HG03064 (cell line): ENCODE data around the gene SEL1L3.

Experiments
- ATAC-seq: cut with Tn5 transposase; IDR thresholded peaks from one replicate; pipeline ENCODE4 v1.9.1; 2021; ENCODE audit warnings: low read depth; ENCODE audit not compliant: unreplicated experiment

Gene SEL1L3

DNA sequence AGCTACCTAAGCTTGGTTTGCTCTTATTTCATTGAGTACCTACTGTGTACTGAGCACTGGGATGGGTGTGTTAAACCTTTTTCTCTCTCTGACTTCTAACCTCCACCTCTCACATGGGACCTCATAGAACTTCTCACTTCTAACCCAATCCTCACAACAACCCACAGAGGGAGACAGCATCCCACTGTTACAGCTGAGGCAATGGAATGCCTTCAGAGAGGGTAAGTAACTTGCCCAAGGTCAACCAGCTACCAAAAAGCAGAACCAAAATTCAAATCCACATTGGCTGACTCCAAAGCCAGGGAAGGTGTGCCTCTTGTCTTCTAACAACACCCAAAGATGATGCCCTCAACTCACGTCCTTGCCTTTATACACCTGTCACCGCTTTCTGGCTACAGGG is 5.4 kb downstream of the SEL1L3 start:
- ATAC-seq = no peak

DNA sequence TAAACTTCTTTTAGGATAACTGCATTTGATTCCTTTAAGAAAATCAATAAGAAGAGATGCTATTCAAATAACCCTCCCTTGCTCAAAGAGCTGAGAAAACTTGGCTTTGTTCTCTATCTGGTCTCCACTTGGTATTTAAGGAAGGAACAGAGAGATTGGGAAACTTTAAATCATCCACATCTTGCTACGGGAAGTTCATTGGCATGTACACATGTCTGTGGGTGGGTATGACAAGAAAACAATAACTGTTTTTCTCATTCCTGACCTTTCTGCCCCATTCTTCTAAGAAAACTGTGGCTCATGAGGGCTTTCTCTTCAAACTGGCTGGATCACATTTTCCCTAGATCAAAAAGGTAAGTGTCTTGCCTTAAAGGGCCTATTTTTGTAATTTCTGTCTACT is 6.0 kb downstream of the SEL1L3 start:
- ATAC-seq = no peak

DNA sequence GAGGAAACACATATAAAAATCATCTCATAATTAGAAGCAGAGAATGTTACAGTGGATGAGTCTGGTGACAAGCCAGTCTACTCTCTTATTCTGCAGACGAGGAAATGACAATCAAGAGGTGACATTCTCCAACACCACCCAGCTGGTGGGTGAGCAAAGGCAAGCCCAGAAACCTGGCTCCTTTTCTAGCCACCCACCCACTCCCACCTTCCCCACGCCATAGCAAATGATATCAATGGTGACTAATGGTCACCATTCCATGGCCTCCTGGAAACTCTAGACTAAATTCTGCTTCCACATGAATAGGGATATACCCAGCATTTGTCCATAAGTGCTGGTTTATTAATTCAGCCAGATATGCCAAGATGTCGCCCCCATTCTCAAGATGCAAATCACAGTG is 10.7 kb downstream of the SEL1L3 start:
- no peak for ATAC-seq

GRCh38 chr4:25847329-25847728 is 15.5 kb downstream of the SEL1L3 start:
- ATAC-seq = no peak

DNA sequence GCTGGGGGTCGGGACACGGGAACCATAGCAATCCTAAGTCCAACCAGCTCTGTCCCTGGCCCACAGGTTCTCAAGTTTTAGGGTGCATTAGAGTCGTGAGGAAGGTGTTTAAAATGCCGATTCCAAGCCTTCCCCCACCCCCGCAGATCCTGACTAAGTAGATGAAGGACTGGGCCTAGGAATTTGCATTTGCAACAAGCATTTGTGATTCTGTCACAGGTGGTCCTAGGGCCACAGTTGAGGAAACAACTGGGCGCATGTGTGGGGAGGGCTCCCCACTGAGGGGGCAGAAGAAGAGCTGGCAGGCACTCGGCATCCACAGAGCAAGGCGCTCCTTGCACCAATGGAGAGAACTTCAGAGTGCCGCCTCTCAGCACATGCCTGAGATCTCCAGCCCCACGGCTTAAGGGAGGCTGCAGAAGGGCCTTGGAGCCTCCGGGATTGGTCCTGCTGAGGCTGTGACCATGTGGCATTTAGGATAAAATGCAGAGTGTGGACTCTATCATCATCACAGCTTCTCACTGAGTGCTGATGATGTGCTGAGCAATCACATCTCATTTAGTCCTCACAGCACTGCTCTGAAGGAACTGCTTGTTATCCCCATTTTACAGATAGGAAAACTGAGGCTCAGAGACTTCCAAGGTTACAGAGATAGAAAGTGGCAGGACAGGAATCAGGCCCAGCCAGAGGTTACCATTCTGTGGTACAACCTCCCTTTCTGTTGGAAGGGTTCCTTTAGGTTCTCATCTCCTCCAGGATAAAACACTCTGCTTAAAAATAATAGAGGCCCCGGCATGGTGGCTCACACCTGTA is 16.7 kb downstream of the SEL1L3 start:
- no peak for ATAC-seq

GRCh38 chr4:25844961-25845712 is 17.7 kb downstream of the SEL1L3 start:
- ATAC-seq = no peak

GRCh38 chr4:25843340-25844097 is 19.3 kb downstream of the SEL1L3 start:
- peak; percentile 55 for ATAC-seq

DNA sequence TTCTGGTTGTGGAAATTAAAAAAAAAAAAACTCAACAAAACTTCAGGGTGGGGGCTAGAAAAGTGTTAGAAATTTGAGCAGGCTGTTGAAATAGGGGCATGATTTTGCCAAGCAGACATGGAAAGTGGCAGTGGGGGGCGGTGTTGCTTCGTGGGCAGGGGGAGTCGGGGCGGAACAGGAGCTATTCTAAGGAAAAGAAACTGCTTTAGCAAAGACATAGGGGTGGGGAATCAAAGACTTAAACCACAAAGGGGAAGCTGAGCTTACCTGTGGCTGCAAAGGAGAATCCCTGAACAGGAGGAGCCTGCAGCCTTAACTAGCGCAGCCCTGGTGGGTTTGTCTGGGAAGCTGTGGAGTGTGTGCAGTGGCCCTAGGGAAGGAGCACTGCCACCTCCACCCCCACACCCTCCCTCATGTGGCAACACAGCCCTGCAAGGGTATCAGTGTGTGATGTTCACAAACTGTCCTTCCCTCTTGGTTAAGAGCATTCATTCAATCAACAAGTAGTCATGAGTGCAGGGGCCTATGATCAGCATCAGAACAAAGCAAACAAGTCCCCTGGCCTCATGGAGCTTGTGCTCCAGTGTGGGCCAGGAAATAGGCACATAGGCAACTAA is 20.5 kb downstream of the SEL1L3 start:
- peak; percentile 56 for ATAC-seq

DNA sequence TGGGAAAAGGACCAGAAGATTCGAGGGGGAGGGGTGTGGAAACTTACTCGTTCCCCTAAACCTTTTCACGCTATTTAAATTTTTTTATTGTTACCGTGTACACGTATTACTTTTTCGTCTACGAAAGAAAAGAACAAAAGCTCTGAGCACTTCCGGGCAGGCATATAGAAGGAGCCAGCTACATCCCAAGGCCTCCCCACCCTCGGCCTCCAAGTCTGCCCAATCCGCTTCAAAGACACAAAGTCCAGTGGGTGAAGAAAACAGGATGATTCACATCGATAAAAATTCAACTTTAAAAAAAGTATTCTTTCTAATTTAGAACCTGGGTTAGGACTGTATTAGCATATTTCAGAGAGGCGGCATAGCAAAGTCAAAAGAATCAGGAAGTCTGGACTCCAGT is 23.1 kb downstream of the SEL1L3 start:
- no peak for ATAC-seq

DNA sequence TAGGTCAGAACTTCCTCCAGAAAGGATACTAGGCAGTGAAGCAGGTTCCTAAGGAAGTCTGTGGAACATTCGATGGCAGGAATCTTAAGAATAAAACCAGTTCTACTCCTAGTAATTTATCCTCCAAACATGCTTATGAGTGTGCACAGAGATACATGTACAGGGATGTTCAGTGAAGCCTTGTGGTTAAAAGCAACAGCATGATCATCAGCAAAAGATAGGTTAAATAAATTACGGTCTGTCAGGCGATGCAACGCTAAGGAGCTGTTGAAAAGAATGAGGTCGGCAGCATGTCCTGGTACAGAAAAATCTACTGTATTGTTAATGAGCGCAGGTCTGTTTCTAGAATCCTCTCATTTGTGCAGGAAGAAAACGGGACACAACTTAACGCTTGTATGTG is 23.6 kb downstream of the SEL1L3 start:
- no peak for ATAC-seq

GRCh38 chr4:25838526-25838925 is 24.3 kb downstream of the SEL1L3 start:
- no peak for ATAC-seq

GRCh38 chr4:25837107-25837506 is 25.7 kb downstream of the SEL1L3 start:
- no peak for ATAC-seq

DNA sequence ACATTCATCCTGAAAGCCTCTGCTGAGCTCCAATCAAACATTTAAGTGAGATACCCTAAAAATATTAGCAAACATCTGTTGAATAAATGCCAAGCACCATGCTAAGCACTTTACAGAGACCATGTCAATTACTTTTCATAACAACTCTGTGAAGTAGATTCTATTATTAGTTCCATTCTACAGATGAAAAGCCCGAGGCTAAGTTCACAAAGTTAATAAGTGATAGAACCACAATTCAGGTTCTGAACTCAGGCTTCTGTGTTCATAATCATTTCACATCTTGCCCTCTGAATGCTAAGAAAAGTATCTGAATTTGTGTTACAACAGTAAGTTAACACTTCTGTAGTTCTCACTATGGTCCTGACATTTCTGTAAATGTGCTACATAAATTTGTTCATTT is 27.4 kb downstream of the SEL1L3 start:
- no peak for ATAC-seq

- no peak for ATAC-seq
Observed at GRCh38 chr4:25834411-25835107, 28.2 kb downstream of the SEL1L3 start.

- no peak for ATAC-seq
Observed at GRCh38 chr4:25830548-25830947, 32.2 kb downstream of the SEL1L3 start.

DNA sequence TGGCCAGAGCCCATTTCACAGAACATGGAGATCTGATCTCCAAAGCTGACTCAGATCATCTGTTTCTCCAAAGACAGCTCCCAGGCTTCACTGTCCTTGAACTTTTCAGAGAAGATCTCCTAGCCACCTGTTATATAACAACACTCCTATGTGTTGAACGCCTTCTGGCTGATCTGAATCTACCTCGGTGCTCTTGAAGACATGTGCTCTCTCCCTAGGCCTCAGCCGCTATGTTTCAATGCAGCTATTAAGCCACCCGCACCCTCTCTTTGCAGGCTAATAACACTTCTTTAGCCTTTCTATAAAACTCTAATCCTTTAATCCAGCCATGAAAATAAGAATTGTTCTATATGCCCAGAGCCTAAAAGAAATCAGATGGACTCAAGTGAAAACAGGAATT is 34.9 kb downstream of the SEL1L3 start:
- no peak for ATAC-seq

DNA sequence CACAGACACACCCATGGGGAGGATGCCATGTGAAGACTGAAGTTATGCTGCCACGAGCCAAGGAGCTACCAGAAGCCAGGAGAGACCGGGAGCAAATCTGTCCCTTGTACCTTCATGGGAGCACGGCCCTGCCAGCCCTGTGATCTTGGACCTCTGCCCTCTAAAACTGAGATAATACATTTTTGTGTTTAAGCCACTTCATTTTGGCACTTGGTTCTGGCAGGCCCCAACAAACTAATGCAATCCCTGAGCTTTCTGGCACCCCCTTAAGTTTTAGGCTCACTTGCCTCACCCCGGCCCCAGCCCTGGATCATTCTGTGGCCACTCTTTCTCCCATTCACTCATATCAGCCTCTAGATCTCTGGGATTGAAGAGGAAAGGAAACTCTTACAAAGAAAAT is 35.4 kb downstream of the SEL1L3 start:
- ATAC-seq = no peak

DNA sequence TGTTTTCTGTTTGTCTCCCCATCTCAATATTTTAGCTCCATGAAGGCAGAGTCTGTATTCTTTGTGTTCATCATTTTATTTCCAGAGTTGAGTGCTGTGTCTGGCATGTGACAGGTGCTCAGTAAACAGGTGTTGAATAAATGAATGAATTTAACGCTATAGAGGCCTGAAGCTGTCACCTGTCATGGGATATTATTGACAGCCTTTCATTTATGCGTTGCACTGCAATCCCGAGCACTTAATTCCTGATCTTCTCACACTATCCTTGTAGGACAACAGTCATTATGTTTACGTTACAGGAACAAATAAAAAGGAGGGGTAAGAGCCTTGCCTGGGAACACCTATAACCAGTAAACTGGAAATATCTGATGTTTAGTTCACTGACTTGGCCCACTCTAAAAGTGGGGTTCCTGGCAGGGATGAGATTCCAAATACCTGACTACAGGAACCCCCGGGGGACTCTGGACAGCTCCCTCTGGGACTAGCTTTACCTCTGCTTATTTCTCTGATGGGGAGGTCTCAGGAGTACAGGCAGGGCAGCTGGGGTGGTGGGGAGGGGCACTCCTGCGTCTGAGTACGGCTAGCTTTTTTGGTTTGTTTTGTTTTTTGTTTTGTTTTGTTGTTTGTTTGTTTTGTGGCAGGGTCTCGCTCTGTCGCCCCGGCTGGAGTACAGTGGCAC is 36.6 kb downstream of the SEL1L3 start:
- no peak for ATAC-seq

DNA sequence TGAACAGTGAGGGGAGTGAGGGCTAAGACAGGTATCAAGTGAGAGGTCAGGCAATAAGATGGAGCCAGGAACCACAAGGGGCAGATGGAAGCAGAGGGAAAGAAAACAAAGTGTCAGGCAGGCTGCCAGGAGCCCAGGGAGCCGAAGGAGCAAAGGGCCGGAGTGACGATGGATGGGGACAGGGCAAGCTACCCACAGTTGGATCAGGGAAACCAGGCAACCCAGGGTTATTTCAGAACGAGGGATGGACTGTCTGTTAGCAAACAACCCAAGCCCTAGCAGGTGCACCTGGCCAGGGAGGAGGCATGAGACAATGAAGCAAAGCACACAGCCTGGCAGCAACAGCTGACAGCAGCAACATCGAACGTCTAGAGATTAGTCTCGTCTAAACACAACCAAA is 39.2 kb downstream of the SEL1L3 start:
- ATAC-seq = no peak

DNA sequence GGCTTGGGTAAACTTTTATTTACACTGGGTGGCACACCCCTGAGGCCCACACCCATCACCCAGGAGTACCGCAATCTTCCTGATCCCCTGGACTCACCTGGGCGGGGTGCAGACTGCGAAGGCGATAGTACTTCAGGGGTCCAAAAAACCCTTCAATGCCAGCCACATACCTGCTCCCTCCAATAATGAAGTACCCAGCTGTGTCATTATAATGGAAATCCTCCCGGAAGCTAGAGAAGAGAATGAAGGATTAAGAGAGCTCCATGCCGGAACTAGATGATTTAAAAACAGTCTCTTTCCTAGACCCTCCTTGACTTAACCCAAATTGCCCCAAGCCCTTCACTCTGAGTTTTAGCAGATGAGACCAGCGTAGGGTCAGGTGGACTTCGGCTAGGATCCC is 40.9 kb downstream of the SEL1L3 start:
- no peak for ATAC-seq
